NCI-H345 (cell line): Measurements from ENCODE around the gene PRAC2.
A peak's percentile ranks its signal among the peaks of the same experiment; 100 is the strongest.

ENCODE experiments used
- DNase-seq: peaks from one replicate; lab custom pipeline; 2025; lab: John Stamatoyannopoulos, UW

Gene PRAC2

GRCh38 chr17:48734333-48735061 lies 11.5 kb downstream of the PRAC2 start:
- no peak for DNase-seq

- DNase-seq, result no peak
Observed at GRCh38 chr17:48735062-48735351, 12.0 kb downstream of the PRAC2 start.

- no peak for DNase-seq
Observed at GRCh38 chr17:48737330-48738043, 14.5 kb downstream of the PRAC2 start.

GRCh38 chr17:48738424-48738802 lies 15.4 kb downstream of the PRAC2 start:
- no peak for DNase-seq

- no peak for DNase-seq
Observed at GRCh38 chr17:48738803-48739526, 16.0 kb downstream of the PRAC2 start.

GRCh38 chr17:48740537-48740936 lies 17.6 kb downstream of the PRAC2 start:
- no peak for DNase-seq

- peak; percentile 19 for DNase-seq
Observed at GRCh38 chr17:48745381-48746275, 22.6 kb downstream of the PRAC2 start.

GRCh38 chr17:48746916-48747444 lies 24.0 kb downstream of the PRAC2 start:
- DNase-seq, result no peak

- DNase-seq, result no peak
Observed at GRCh38 chr17:48747445-48748363, 24.7 kb downstream of the PRAC2 start.

GRCh38 chr17:48748718-48749566 lies 26.0 kb downstream of the PRAC2 start:
- no peak for DNase-seq

- DNase-seq, result no peak
Observed at GRCh38 chr17:48749621-48750553, 26.9 kb downstream of the PRAC2 start.

- no peak for DNase-seq
Observed at GRCh38 chr17:48751172-48751571, 28.2 kb downstream of the PRAC2 start.

- DNase-seq, result no peak
Observed at GRCh38 chr17:48751733-48752398, 28.9 kb downstream of the PRAC2 start.

GRCh38 chr17:48752399-48753288 lies 29.7 kb downstream of the PRAC2 start:
- DNase-seq, result no peak

- no peak for DNase-seq
Observed at GRCh38 chr17:48753794-48754499, 31.0 kb downstream of the PRAC2 start.

- DNase-seq, result no peak
Observed at GRCh38 chr17:48754500-48755261, 31.7 kb downstream of the PRAC2 start.
